B cell (primary cell): ENCODE measurements around the gene ACTN3. TPM values are rescaled to one million over a fixed set of nuclear protein-coding genes. Genes with fewer than 3 reads are reported as not detected.

Experiments
- ATAC-seq: fragments of 200-7000 bp; cut with Tn5 transposase; one replicate; pipeline ENCODE4 v1.10.0; 2021; ENCODE audit warnings: low read depth, mild to moderate bottlenecking, moderate number of reproducible peaks, moderate library complexity
- CTCF ChIA-PET: fragments of 350-600 bp; sonication (Branson Sonifier 250); formaldehyde crosslinking; loops from one replicate; lab custom pipeline; 2021; ENCODE audit warnings: antibody characterized with exemption, inconsistent platforms; lab: Charles Lee
- POLR2A ChIA-PET: fragments of 350-600 bp; sonication (Branson Sonifier 250); formaldehyde crosslinking; loops from one replicate; lab custom pipeline; 2021; ENCODE audit warnings: antibody characterized with exemption; lab: Charles Lee
- DNase-seq: peaks from one replicate; pipeline ENCODE4 v3.0.0; 2013
- H2AFZ ChIP-seq: 2 replicates; pipeline ENCODE4 v1.6.1; 2012; ENCODE audit warnings: mild to moderate bottlenecking, low read depth, low read length; ENCODE audit not compliant: insufficient read depth, poor library complexity, severe bottlenecking
- H3K27ac ChIP-seq, 2 donors: 1 replicate in 1 of 2; 2 replicates in 1 of 2; pipeline ENCODE4 v1.5.1; 2012 to 2013; ENCODE audit warnings: low read length in 2 of 2, mild to moderate bottlenecking in 2 of 2, moderate library complexity in 1 of 2
- H3K27me3 ChIP-seq, 4 experiments: fragments of 200-600 bp in 1 of 4; sonication (generic) in 1 of 4; replicated peaks in 1 of 4; 1 replicate in 2 of 4; 2 replicates in 2 of 4; pipeline versions ENCODE4 v1.6.1 to v1.7.0; 2013 to 2016; ENCODE audit warnings: low read length in 3 of 4, mild to moderate bottlenecking in 2 of 4, mixed read lengths in 1 of 4, moderate library complexity in 1 of 4; ENCODE audit not compliant: insufficient read depth in 4 of 4, control insufficient read depth in 3 of 4; ENCODE audit errors: control extremely low read depth in 1 of 4
- H3K36me3 ChIP-seq, 2 experiments: replicated peaks in 1 of 2; 1 replicate in 1 of 2; 2 replicates in 1 of 2; pipeline versions ENCODE4 v1.6.1 to v1.7.1; 2013; ENCODE audit warnings: low read length in 1 of 2; ENCODE audit not compliant: insufficient read depth in 2 of 2, control insufficient read depth in 1 of 2; ENCODE audit errors: control extremely low read depth in 1 of 2, extremely low read depth in 1 of 2
- H3K4me1 ChIP-seq, 2 donors: fragments of 200-600 bp in 1 of 2; sonication (generic) in 1 of 2; 1 replicate in 1 of 2; 2 replicates in 1 of 2; pipeline versions ENCODE4 v1.5.1 to v1.6.1; 2013 to 2017; ENCODE audit warnings: low read length in 2 of 2; ENCODE audit not compliant: control insufficient read depth in 2 of 2, insufficient read depth in 2 of 2
- H3K4me2 ChIP-seq: replicated peaks from 2 replicates; pipeline ENCODE3; 2012; ENCODE audit warnings: mild to moderate bottlenecking, low read depth, low read length; ENCODE audit not compliant: poor library complexity, severe bottlenecking
- H3K4me3 ChIP-seq, 5 experiments: fragments of 200-600 bp in 1 of 5; sonication (generic) in 1 of 5; 1 replicate in 3 of 5; 2 replicates in 2 of 5; pipeline versions ENCODE4 v1.5.1 to v1.7.0; 2011 to 2016; ENCODE audit warnings: low read length in 4 of 5, mild to moderate bottlenecking in 4 of 5, low read depth in 2 of 5, control low read depth in 1 of 5, moderate library complexity in 1 of 5; ENCODE audit not compliant: insufficient read depth in 1 of 5; ENCODE audit errors: control extremely low read depth in 1 of 5, extremely low read depth in 1 of 5
- H3K79me2 ChIP-seq: fragments of 200-600 bp; sonication (generic); one replicate; pipeline ENCODE4 v1.6.0; 2016; ENCODE audit warnings: low read length; ENCODE audit not compliant: control insufficient read depth, insufficient read depth
- H3K9ac ChIP-seq: fragments of 200-600 bp; sonication (generic); 2 replicates; pipeline ENCODE4 v1.6.1; 2017; ENCODE audit warnings: mild to moderate bottlenecking, low read length, moderate library complexity
- H3K9me3 ChIP-seq, 3 donors: one replicate each; pipeline versions ENCODE4 v1.6.1 to v1.7.1; 2013; ENCODE audit warnings: low read length in 2 of 3; ENCODE audit not compliant: control insufficient read depth in 2 of 3, insufficient read depth in 1 of 3; ENCODE audit errors: control extremely low read depth in 1 of 3
- H4K20me1 ChIP-seq: 2 replicates; pipeline ENCODE4 v1.6.0; 2012; ENCODE audit warnings: mild to moderate bottlenecking, low read length; ENCODE audit not compliant: insufficient read depth, control insufficient read depth, poor library complexity, severe bottlenecking
- H3K27ac Mint-ChIP-seq: one replicate; pipeline ENCODE4 v1.8.0; 2021; ENCODE audit warnings: mixed read lengths
- H3K27me3 Mint-ChIP-seq: one replicate; pipeline ENCODE4 v1.8.0; 2021; ENCODE audit warnings: mixed read lengths
- H3K4me1 Mint-ChIP-seq: one replicate; pipeline ENCODE4 v1.8.0; 2021; ENCODE audit warnings: mixed read lengths
- H3K4me3 Mint-ChIP-seq: one replicate; pipeline ENCODE4 v1.8.0; 2021; ENCODE audit warnings: mixed read lengths
- H3K9me3 Mint-ChIP-seq: one replicate; pipeline ENCODE4 v1.8.0; 2022; ENCODE audit warnings: mixed read lengths; ENCODE audit not compliant: insufficient read depth
- EZH2 ChIP-seq: IDR thresholded peaks from 2 replicates; pipeline ENCODE4 v1.6.1; 2012; ENCODE audit warnings: borderline replicate concordance, low read depth, mild to moderate bottlenecking, moderate library complexity, low read length; ENCODE audit not compliant: insufficient read depth, poor library complexity, severe bottlenecking
- WGBS: methylation state at CpG from one replicate; pipeline ENCODE4 v1.1.5; 2013; ENCODE audit warnings: missing lambda C conversion rate; ENCODE audit not compliant: insufficient coverage; 5-methylcytosine and 5-hydroxymethylcytosine counted together
- intact Hi-C: fragments of 100-400 bp; cut with micrococcal nuclease; formaldehyde crosslinking; loops from one replicate; pipeline ENCODE4 v1.10.0; 2022
- polyA plus RNA-seq: library from polyadenylated mRNA; depleted of rRNA; stranded (reverse); fragments of >200 nt; gene quantifications from 2 replicates; pipeline ENCODE4 v1.2.3, GENCODE V29; 2012
- total RNA-seq, 2 donors: library from RNA; stranded (reverse); fragments of 120-200 nt in 1 of 2; gene quantifications; 1 replicate in 1 of 2; 2 replicates in 1 of 2; pipeline versions ENCODE4 v1.2.3 to v1.2.4, GENCODE V29; 2013 to 2022
- TF ChIP-seq, protein P1 (sequence below): fragments of 200-600 bp; IDR thresholded peaks from one replicate; pipeline ENCODE4 v1.8.0; 2022; ENCODE audit warnings: antibody characterized with exemption, mild to moderate bottlenecking

Gene ACTN3
- total and polyA plus RNA-seq, 2 donors (not counting 1 experiment from before 2014, with no cell fraction given), result 0.22 TPM; not detected in 1

DNA sequence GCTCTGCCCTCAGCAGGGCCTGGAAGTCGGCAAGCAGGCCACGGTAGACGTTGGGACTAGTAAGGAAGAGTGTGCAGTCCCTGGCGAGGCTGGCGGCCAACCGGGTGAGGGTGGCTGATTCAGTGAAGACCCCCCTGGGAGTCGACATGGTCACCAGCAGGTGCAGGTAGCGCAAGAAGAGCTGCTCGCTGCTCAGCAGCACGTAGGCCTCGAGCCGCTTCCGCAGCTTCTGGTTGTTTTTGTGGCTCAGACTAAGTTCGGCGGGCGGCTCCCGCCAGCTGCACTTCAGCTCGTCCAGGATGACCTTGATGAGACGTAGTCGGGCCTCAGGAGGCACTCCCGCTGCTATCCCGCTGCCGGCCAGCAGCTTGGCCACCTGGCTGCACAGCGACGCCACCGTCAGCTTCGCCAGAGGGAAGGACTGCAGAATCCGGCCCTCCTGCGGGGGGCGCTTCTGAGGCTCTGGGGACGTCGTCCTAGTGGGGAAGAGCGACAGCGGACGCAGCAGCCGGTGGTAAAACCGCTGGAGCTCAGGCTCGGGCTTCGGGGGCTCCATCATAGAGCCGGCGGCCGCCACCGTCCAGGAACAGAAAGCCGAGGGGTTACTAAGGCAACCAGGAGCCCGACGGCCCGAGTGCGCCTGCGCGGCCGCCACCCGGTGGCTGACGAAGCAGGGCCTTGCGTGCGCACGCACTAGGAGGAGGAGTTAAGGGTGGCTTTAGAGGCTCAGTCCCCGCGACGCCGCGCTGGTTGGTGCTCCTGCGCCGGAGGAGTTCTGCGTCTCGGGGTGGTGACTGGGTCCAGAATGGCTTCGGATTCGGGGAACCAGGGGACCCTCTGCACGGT is 46.0 kb downstream of the ACTN3 start, which contains the start of the genes CCDC87 and CCS:
CCDC87 (minus strand) TSS at position 607 of the 846 bp plus-strand sequence; CDS start at position 559, 48 bp downstream.
CCS (plus strand) TSS at position 729 of the 846 bp plus-strand sequence; CDS start at position 806, 77 bp downstream.
- peaks cover 40% of the 10 kb centered on the region for H3K4me1 Mint-ChIP-seq

More for the DNA sequence above, 46.0 kb downstream of the ACTN3 start, which contains the start of the genes CCDC87 and CCS:
- Histone ChIP-seq H3K9ac (peak within 1 kb of the TSS; percentile 89), H3K36me3 (peaks cover 0 to 4% of the 10 kb centered on the region in 2 experiments), H3K4me1 (peaks cover 28 to 29% of the 10 kb centered on the region in 2 donors), H3K27me3 (no peaks in the 10 kb centered on the region), H3K79me2 (peaks cover 58% of the 10 kb centered on the region), H3K27ac (peak within 1 kb of the TSS; percentile 61 to 86), H4K20me1 (no peaks in the 10 kb centered on the region), H2AFZ (peak within 1 kb of the TSS; percentile 96), H3K4me2 (peak within 1 kb of the TSS; percentile 96), H3K4me3 (peak within 1 kb of the TSS; percentile 63 to 84 (median 77)), H3K9me3 (no peaks in the 10 kb centered on the region)
- intact Hi-C loops, result loop anchor here (1.0 to 5.0 kb wide), 6 partner anchors 16 to 86 kb away; partner anchors contain the start of genes ACTN3, RBM14, RBM4 and ZDHHC24
- H3K27ac Mint-ChIP-seq, result peak within 1 kb of the TSS; percentile 99
- no peak for TF ChIP-seq EZH2
- TF ChIP-seq, protein P1, sequence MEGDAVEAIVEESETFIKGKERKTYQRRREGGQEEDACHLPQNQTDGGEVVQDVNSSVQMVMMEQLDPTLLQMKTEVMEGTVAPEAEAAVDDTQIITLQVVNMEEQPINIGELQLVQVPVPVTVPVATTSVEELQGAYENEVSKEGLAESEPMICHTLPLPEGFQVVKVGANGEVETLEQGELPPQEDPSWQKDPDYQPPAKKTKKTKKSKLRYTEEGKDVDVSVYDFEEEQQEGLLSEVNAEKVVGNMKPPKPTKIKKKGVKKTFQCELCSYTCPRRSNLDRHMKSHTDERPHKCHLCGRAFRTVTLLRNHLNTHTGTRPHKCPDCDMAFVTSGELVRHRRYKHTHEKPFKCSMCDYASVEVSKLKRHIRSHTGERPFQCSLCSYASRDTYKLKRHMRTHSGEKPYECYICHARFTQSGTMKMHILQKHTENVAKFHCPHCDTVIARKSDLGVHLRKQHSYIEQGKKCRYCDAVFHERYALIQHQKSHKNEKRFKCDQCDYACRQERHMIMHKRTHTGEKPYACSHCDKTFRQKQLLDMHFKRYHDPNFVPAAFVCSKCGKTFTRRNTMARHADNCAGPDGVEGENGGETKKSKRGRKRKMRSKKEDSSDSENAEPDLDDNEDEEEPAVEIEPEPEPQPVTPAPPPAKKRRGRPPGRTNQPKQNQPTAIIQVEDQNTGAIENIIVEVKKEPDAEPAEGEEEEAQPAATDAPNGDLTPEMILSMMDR, result peak; percentile 77
- H3K27me3 Mint-ChIP-seq, result no peaks in the 10 kb centered on the region
- no peaks in the 10 kb centered on the region for H3K9me3 Mint-ChIP-seq
- peak within 1 kb of the TSS; percentile 100 for H3K4me3 Mint-ChIP-seq
- peak; percentile 95 for ATAC-seq
- peak; percentile 96 for DNase-seq
- ChIA-PET CTCF (interaction anchor here (0.7 to 5.9 kb wide), 17 partner anchors 9 to 280 kb away, joined by 3 to 46 read pairs (median 5); partner anchors contain the start of genes RBM14, RBM4, RBM4B and ZDHHC24), POLR2A (interaction anchor here (0.5 to 2.2 kb wide), 5 partner anchors 16 to 1105 kb away, joined by 4 to 17 read pairs (median 5); partner anchors contain the start of genes RBM14, RBM4 and RBM4B)
- 16% methylated on average over 68 of the region's 68 CpGs for WGBS
